Stimulated activated CD8-positive, alpha-beta memory T cell treated with anti-CD3 and anti-CD28 coated beads, Interleukin-4, amount 100 ng/mL, for 48 hours (primary cell): Measurements from ENCODE around the gene LAMB3.
A peak's percentile ranks its signal among the peaks of the same experiment; 100 is the strongest.

Source experiments
- DNase-seq: peaks from one replicate; pipeline ENCODE4 v3.0.0-alpha.2; 2020

Gene LAMB3

GRCh38 chr1:209617047-209617673, 35.1 kb downstream of the LAMB3 start:
- DNase-seq, result no peak

GRCh38 chr1:209616366-209617046, 35.7 kb downstream of the LAMB3 start:
- no peak for DNase-seq

GRCh38 chr1:209614906-209615305, 37.3 kb downstream of the LAMB3 start:
- DNase-seq, result no peak

- DNase-seq, result no peak
Measured at GRCh38 chr1:209614151-209614420, 38.1 kb downstream of the LAMB3 start.

- no peak for DNase-seq
Measured at GRCh38 chr1:209613400-209614150, 38.6 kb downstream of the LAMB3 start.

- no peak for DNase-seq
Measured at GRCh38 chr1:209612646-209613399, 39.4 kb downstream of the LAMB3 start.

GRCh38 chr1:209611771-209612570, 40.3 kb downstream of the LAMB3 start:
- DNase-seq, result no peak

GRCh38 chr1:209610631-209610905, 41.7 kb downstream of the LAMB3 start:
- DNase-seq, result no peak

GRCh38 chr1:209609791-209610630, 42.2 kb downstream of the LAMB3 start:
- no peak for DNase-seq

GRCh38 chr1:209609041-209609790, 43.0 kb downstream of the LAMB3 start:
- DNase-seq, result no peak

- no peak for DNase-seq
Measured at GRCh38 chr1:209607795-209608178, 44.4 kb downstream of the LAMB3 start.

GRCh38 chr1:209607102-209607794, 45.0 kb downstream of the LAMB3 start:
- DNase-seq, result peak; percentile 34

- DNase-seq, result no peak
Measured at GRCh38 chr1:209603877-209604276, 48.3 kb downstream of the LAMB3 start.

GRCh38 chr1:209601809-209602657, 50.2 kb downstream of the LAMB3 start:
- peak; percentile 49 for DNase-seq

- DNase-seq, result no peak
Measured at GRCh38 chr1:209600541-209600940, 51.7 kb downstream of the LAMB3 start.

GRCh38 chr1:209598227-209598626, 54.0 kb downstream of the LAMB3 start:
- DNase-seq, result no peak

GRCh38 chr1:209597499-209597898, 54.7 kb downstream of the LAMB3 start:
- no peak for DNase-seq

GRCh38 chr1:209595599-209596285, 56.5 kb downstream of the LAMB3 start:
- DNase-seq, result no peak

- DNase-seq, result no peak
Measured at GRCh38 chr1:209595028-209595427, 57.2 kb downstream of the LAMB3 start.
